HepG2 (cell line): ENCODE results near the gene INA. TPM values are rescaled to one million over a fixed set of nuclear protein-coding genes. Genes with fewer than 3 reads are reported as not detected.

ENCODE experiments used
- ATAC-seq: fragments of 200-7000 bp; cut with Tn5 transposase; 3 replicates; pipeline ENCODE4 v1.9.1; 2020; ENCODE audit warnings: mild to moderate bottlenecking, moderate library complexity
- BruUV-seq: library from RNA; stranded (reverse); fragments of 400-500 nt; replicated peaks from 2 replicates; lab custom pipeline; 2021; lab: Mats Ljungman, UMichigan
- CTCF ChIA-PET: fragments of 300-600 bp; formaldehyde crosslinking; extraction: SDS; loops from one replicate; lab custom pipeline; 2021; ENCODE audit warnings: low total read pairs, inconsistent platforms, low intra/inter-chr PET ratio; lab: Yijun Ruan, JAX
- POLR2A ChIA-PET: fragments of 350-600 bp; sonication (Branson Sonifier 250); formaldehyde crosslinking; loops from one replicate; lab custom pipeline; 2020; ENCODE audit warnings: antibody characterized with exemption, inconsistent platforms; lab: Yijun Ruan, JAX
- DNase-seq: peaks from one replicate; pipeline ENCODE4 v3.0.0-alpha.2; 2015; ENCODE audit warnings: low spot score
- FAIRE-seq: peaks from 3 replicates; lab custom pipeline; 2011; peaks lifted over from hg19 to GRCh38; lab: Jason Lieb, UNC
- H2AFZ ChIP-seq: one replicate; pipeline ENCODE4 v1.6.1; 2011; ENCODE audit warnings: low read length, inconsistent platforms
- H3K27ac ChIP-seq: fragments of 300-600 bp; 3 replicates; pipeline ENCODE4 v1.8.0; 2011; ENCODE audit warnings: mixed run types, mild to moderate bottlenecking, mixed read lengths, low read length, inconsistent platforms; ENCODE audit not compliant: insufficient read depth; ENCODE audit errors: extremely low read length
- H3K27me3 ChIP-seq, 2 experiments: fragments of 200-600 bp in 1 of 2; 2 replicates in 1 of 2; 3 replicates in 1 of 2; pipeline versions ENCODE4 v1.6.0 to v1.8.0; 2011; ENCODE audit warnings: low read length in 2 of 2, mild to moderate bottlenecking in 2 of 2, moderate library complexity in 2 of 2, inconsistent platforms in 1 of 2; ENCODE audit not compliant: insufficient read depth in 2 of 2, control insufficient read depth in 1 of 2
- H3K36me3 ChIP-seq, 2 experiments: fragments of 200-600 bp in 1 of 2; replicated peaks in 1 of 2; 2 replicates in 1 of 2; 3 replicates in 1 of 2; pipeline versions ENCODE4 v1.5.1 to v1.8.0; 2011; ENCODE audit warnings: low read length in 2 of 2, inconsistent platforms in 1 of 2; ENCODE audit not compliant: insufficient read depth in 2 of 2, control insufficient read depth in 1 of 2
- H3K4me1 ChIP-seq: 2 replicates; pipeline ENCODE4 v1.5.1; 2012; ENCODE audit warnings: low read length, inconsistent platforms; ENCODE audit not compliant: insufficient read depth
- H3K4me2 ChIP-seq: 2 replicates; pipeline ENCODE4 v1.6.0; 2011; ENCODE audit warnings: low read depth, low read length, inconsistent platforms
- H3K4me3 ChIP-seq, 3 experiments: fragments of 200-600 bp in 1 of 3; sonication (generic), shearing (Covaris generic) in 1 of 3; replicated peaks in 1 of 3; 2 replicates each; pipeline ENCODE4 v1.5.1; 2011 to 2016; ENCODE audit warnings: low read length in 3 of 3, inconsistent platforms in 2 of 3, low read depth in 2 of 3, mild to moderate bottlenecking in 2 of 3, control low read depth in 1 of 3, mixed read lengths in 1 of 3; ENCODE audit not compliant: insufficient read depth in 1 of 3
- H3K79me2 ChIP-seq: one replicate; pipeline ENCODE4 v1.6.1; 2011; ENCODE audit warnings: low read length, inconsistent platforms; ENCODE audit not compliant: insufficient read depth
- H3K9ac ChIP-seq: 2 replicates; pipeline ENCODE4 v1.6.0; 2011; ENCODE audit warnings: mild to moderate bottlenecking, low read depth, low read length, inconsistent platforms; ENCODE audit not compliant: insufficient read depth
- H3K9me3 ChIP-seq: 2 replicates; pipeline ENCODE4 v1.5.1; 2012; ENCODE audit warnings: mild to moderate bottlenecking, low read length
- H4K20me1 ChIP-seq: 2 replicates; pipeline ENCODE4 v1.6.0; 2011; ENCODE audit warnings: inconsistent platforms, mild to moderate bottlenecking, low read length, moderate library complexity; ENCODE audit not compliant: insufficient read depth
- CCAR2 ChIP-seq: fragments of 200-400 bp; formaldehyde crosslinking; optimal IDR thresholded peaks from 2 replicates; pipeline ENCODE3; 2018; ENCODE audit warnings: low read depth, mild to moderate bottlenecking, low read length, moderate library complexity
- FOSL2 ChIP-seq: sonication (generic); formaldehyde crosslinking; IDR thresholded peaks from 2 replicates; pipeline ENCODE4 v1.4.0; 2020; ENCODE audit warnings: missing genetic modification reagents
- FOXC1 ChIP-seq: sonication (generic); formaldehyde crosslinking; IDR thresholded peaks from 2 replicates; pipeline ENCODE4 v1.8.0; 2022; ENCODE audit warnings: mild to moderate bottlenecking, missing genetic modification reagents, borderline replicate concordance
- HNF4G ChIP-seq, 2 experiments: sonication (generic) in 1 of 2; formaldehyde crosslinking in 1 of 2; IDR thresholded peaks; 2 replicates each; pipeline versions ENCODE4 v1.4.0 to v1.6.1; 2011 to 2020; ENCODE audit warnings: borderline replicate concordance in 2 of 2, low read depth in 2 of 2, mild to moderate bottlenecking in 2 of 2, low read length in 1 of 2, missing genetic modification reagents in 1 of 2, moderate library complexity in 1 of 2
- IRF9 ChIP-seq: sonication (generic); formaldehyde crosslinking; IDR thresholded peaks from 2 replicates; pipeline ENCODE4 v1.8.0; 2022; ENCODE audit warnings: missing genetic modification reagents, mild to moderate bottlenecking, borderline replicate concordance
- KLF16 ChIP-seq, 2 experiments: sonication (generic) in 1 of 2; formaldehyde crosslinking in 1 of 2; IDR thresholded peaks; 2 replicates each; pipeline versions ENCODE4 v1.6.1 to v1.8.0; 2016 to 2023; ENCODE audit warnings: missing genetic modification reagents in 2 of 2, missing compliant biosample characterization in 1 of 2
- MNT ChIP-seq: fragments of 450-650 bp; IDR thresholded peaks from 2 replicates; pipeline ENCODE4 v1.6.1; 2016
- SAP130 ChIP-seq: IDR thresholded peaks from 2 replicates; pipeline ENCODE4 v1.6.1; 2016; ENCODE audit warnings: low read depth
- SCMH1 ChIP-seq: sonication (generic); formaldehyde crosslinking; IDR thresholded peaks from 2 replicates; pipeline ENCODE4 v1.9.0; 2021; ENCODE audit warnings: missing genetic modification reagents, mild to moderate bottlenecking, borderline replicate concordance
- TOPORS ChIP-seq: sonication (generic); formaldehyde crosslinking; IDR thresholded peaks from 2 replicates; pipeline ENCODE4 v1.8.0; 2023; ENCODE audit warnings: mild to moderate bottlenecking, missing genetic modification reagents
- XBP1 ChIP-seq: sonication (generic); formaldehyde crosslinking; IDR thresholded peaks from 2 replicates; pipeline ENCODE4 v1.5.0; 2020; ENCODE audit warnings: missing genetic modification reagents
- ZBTB25 ChIP-seq: IDR thresholded peaks from 2 replicates; pipeline ENCODE4 v1.6.1; 2018; ENCODE audit warnings: missing genetic modification reagents
- ZNF558 ChIP-seq: sonication (generic); formaldehyde crosslinking; IDR thresholded peaks from 2 replicates; pipeline ENCODE4 v1.9.0; 2022; ENCODE audit warnings: mild to moderate bottlenecking, missing genetic modification reagents, borderline replicate concordance
- ZNF724P ChIP-seq: sonication (generic); formaldehyde crosslinking; IDR thresholded peaks from 2 replicates; pipeline ENCODE4 v1.8.0; 2022; ENCODE audit warnings: missing genetic modification reagents, borderline replicate concordance
- WGBS: methylation state at CpG from one replicate; pipeline ENCODE4 v1.1.6; 2017; ENCODE audit warnings: low lambda C conversion rate; 5-methylcytosine and 5-hydroxymethylcytosine counted together
- in situ Hi-C: cut with HindIII; loops from 2 replicates; pipeline ENCODE4 v1.10.0; 2017; ENCODE audit warnings: low pct_unique_long_range_greater_than_20kb; ENCODE audit not compliant: extremely low pct_ligation_motif_present
- intact Hi-C: fragments of 100-400 bp; cut with micrococcal nuclease; formaldehyde crosslinking; loops from one replicate; pipeline ENCODE4 v1.10.0; 2022; ENCODE audit not compliant: unreplicated experiment
- polyA plus RNA-seq, 8 experiments: library from polyadenylated mRNA; depleted of rRNA in 3 of 8; stranded (reverse) in 7 of 8; unstranded in 1 of 8; fragments of >200 nt; fragmentation: Illumina TruSeq in 4 of 8; extraction: Trizol in 4 of 8; gene quantifications; 2 replicates each; pipeline versions ENCODE4 v1.2.1 to v1.2.3, GENCODE V29; 2011 to 2016; ENCODE audit warnings: low read depth in 4 of 8, missing spikeins in 1 of 8, mixed read lengths in 1 of 8; ENCODE audit not compliant: insufficient read depth in 1 of 8
- total RNA-seq, 5 experiments: library from RNA; depleted of rRNA; stranded (reverse); fragments of >200 nt; fragmentation: Illumina TruSeq; extraction: Trizol; gene quantifications; 2 replicates each; pipeline ENCODE4 v1.2.3, GENCODE V29; 2016; ENCODE audit warnings: low read depth in 1 of 5

INA gene
- total and polyA plus RNA-seq, 2 of the 13 experiments (the other 11 are each of a cell fraction or from before 2014, with no cell fraction given), result 0.04 to 0.13 TPM

DNA sequence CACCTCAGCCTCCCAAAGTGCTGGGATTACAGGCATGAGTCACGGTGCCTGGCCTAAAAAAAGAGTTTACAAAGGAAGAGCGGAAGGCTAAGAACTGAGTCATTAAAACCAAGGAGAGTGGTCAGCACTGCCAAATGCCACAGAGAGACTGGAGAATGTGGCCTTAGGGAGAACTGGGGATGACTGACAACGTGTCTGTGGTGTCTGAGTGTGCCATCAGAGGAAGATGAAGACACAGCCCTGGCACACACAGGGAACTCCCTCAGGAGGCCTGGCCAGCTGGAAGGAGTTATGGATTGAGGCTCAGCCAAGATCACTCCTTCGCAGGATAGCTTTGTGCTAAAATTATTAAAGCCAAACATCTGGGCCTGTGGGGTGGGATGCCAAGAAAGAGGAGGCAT, 3.9 kb upstream of the INA start:
- H3K4me1 ChIP-seq, result peaks cover 14% of the 10 kb centered on the region; the same call in 1 of the 2 replicates
- no peak overlapping the region for H3K9ac ChIP-seq
- H3K27ac ChIP-seq, result no peak overlapping the region
- peaks cover 10 to 33% of the 10 kb centered on the region in 2 experiments; a peak in 4 of 5 replicates for H3K27me3 ChIP-seq
- H3K36me3 ChIP-seq, result no peaks in the 10 kb centered on the region
- H3K4me2 ChIP-seq, result no peak overlapping the region
- intact Hi-C loops (no loop called here), in situ Hi-C loops (no loop called here)
- ChIA-PET CTCF (no interaction called here), POLR2A (no interaction called here)
- DNase-seq, result no peak
- WGBS, result 32% methylated on average over 4 of the region's 4 CpGs
- no peak for ATAC-seq
- H3K79me2 ChIP-seq, result no peaks in the 10 kb centered on the region
- no peaks in the 10 kb centered on the region for H3K9me3 ChIP-seq
- H3K4me3 ChIP-seq, result no peak overlapping the region
- H4K20me1 ChIP-seq, result no peaks in the 10 kb centered on the region
- TF ChIP-seq MNT (no peak), FOSL2 (CRISPR knock-in tag) (peak; percentile 32; the same call in 1 of the 2 replicates)
- H2AFZ ChIP-seq, result no peak overlapping the region
- no peak for FAIRE-seq
- BruUV-seq, result no TSS peak

- 0 out of 2 replicates have a peak, but pooled peaks cover 3% of the 10 kb centered on the region for H4K20me1 ChIP-seq
- intact Hi-C loops, result no loop called here
- POLR2A ChIA-PET, result no interaction called here
- in situ Hi-C loops, result no loop called here
- H3K4me2 ChIP-seq, result peak overlapping the region; percentile 56
- no peak overlapping the region for H3K27ac ChIP-seq
- BruUV-seq, result no TSS peak
- FAIRE-seq, result no peak
- H3K9ac ChIP-seq, result no peak overlapping the region
- no peaks in the 10 kb centered on the region for H3K36me3 ChIP-seq
- no peaks in the 10 kb centered on the region for H3K9me3 ChIP-seq
- H2AFZ ChIP-seq, result no peak overlapping the region
- peaks cover 10 to 40% of the 10 kb centered on the region in 2 experiments; a peak in 4 of 5 replicates for H3K27me3 ChIP-seq
- peak; percentile 30 for ATAC-seq
- 18% methylated on average over 18 of the region's 21 CpGs for WGBS
- peak overlapping the region in 2 of 3 experiments; percentile 44 to 60; a peak in 3 of 6 replicates for H3K4me3 ChIP-seq
- H3K4me1 ChIP-seq, result peaks cover 14% of the 10 kb centered on the region; the same call in 1 of the 2 replicates
- no peak for DNase-seq
- H3K79me2 ChIP-seq, result no peaks in the 10 kb centered on the region
- CTCF ChIA-PET, result no interaction called here
- TF ChIP-seq IRF9 (no peak), XBP1 (CRISPR knock-in tag) (no peak), CCAR2 (no peak), SAP130 (CRISPR knock-in tag) (no peak), KLF16 (CRISPR knock-in tag; IDR thresholded peaks at IDR 0.05) (no peak), SCMH1 (CRISPR knock-in tag) (no peak), ZNF724P (CRISPR knock-in tag) (no peak), TOPORS (CRISPR knock-in tag) (no peak), ZNF558 (CRISPR knock-in tag) (no peak), HNF4G (IDR thresholded peaks at IDR 0.05; ENCODE audit: borderline replicate concordance, low read depth, low read length) (no peak), HNF4G (CRISPR knock-in tag; IDR thresholded peaks at IDR 0.05; ENCODE audit: borderline replicate concordance, low read depth) (no peak), FOXC1 (no peak), ZBTB25 (CRISPR knock-in tag) (no peak)
Measured at GRCh38 chr10:103276251-103276895, 565 bp upstream of the INA start.
